Measurements from ENCODE around the gene AGO1. TPM values are rescaled to one million over a fixed set of nuclear protein-coding genes. Genes with fewer than 3 reads are reported as not detected.
"Not testable (repeated sequence)": the region's sequence is repeated elsewhere in the genome, so short reads cannot be mapped to it uniquely, and the experiment has no call there.

The AGO1 gene
- total and polyA plus RNA-seq, 2 donors (not counting 1 experiment from before 2014, with no cell fraction given), result 10.1 to 41.3 TPM

DNA sequence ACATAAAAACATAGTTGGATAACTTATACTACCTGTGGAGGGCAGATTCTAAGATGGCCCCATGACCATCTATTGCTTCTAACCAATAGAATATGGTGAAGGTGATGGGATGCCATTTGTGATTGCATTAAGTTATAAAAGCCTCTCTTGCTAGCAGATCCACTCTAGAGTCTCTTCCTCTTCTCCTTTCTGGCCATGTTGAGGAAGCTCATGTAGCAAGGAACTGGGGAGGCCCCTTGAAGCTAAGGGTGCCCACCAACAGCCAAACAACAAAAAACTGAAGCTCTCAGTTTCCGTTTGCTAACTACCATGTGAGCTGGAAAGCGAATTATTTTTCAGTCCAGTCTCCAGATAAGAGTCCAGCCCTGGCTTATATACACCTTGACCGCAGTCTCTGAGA, 16.0 kb upstream of the AGO1 start:
- H3K27me3 Mint-ChIP-seq, result no peaks in the 10 kb centered on the region
- no peak for TF ChIP-seq EZH2 (IDR thresholded peaks at IDR 0.05; ENCODE audit: borderline replicate concordance, insufficient read depth, low read depth, low read length, poor library complexity, severe bottlenecking)
- TF ChIP-seq, protein P1, sequence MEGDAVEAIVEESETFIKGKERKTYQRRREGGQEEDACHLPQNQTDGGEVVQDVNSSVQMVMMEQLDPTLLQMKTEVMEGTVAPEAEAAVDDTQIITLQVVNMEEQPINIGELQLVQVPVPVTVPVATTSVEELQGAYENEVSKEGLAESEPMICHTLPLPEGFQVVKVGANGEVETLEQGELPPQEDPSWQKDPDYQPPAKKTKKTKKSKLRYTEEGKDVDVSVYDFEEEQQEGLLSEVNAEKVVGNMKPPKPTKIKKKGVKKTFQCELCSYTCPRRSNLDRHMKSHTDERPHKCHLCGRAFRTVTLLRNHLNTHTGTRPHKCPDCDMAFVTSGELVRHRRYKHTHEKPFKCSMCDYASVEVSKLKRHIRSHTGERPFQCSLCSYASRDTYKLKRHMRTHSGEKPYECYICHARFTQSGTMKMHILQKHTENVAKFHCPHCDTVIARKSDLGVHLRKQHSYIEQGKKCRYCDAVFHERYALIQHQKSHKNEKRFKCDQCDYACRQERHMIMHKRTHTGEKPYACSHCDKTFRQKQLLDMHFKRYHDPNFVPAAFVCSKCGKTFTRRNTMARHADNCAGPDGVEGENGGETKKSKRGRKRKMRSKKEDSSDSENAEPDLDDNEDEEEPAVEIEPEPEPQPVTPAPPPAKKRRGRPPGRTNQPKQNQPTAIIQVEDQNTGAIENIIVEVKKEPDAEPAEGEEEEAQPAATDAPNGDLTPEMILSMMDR (IDR thresholded peaks at IDR 0.05), result no peak
- Histone ChIP-seq H3K9ac (ENCODE audit: low read length) (no peak overlapping the region), H3K27ac (ENCODE audit: low read length in 2 of 2) (no peak overlapping the region), H3K4me1 (ENCODE audit: control insufficient read depth in 2 of 2, insufficient read depth in 2 of 2, low read length in 2 of 2) (no peaks in the 10 kb centered on the region), H3K27me3 (replicated peaks in 1 of 4; ENCODE audit: control extremely low read depth in 1 of 4, control insufficient read depth in 3 of 4, insufficient read depth in 4 of 4, low read length in 3 of 4) (no peaks in the 10 kb centered on the region), H3K4me3 (ENCODE audit: control extremely low read depth in 1 of 5, extremely low read depth in 1 of 5, insufficient read depth in 1 of 5, low read depth in 2 of 5, low read length in 4 of 5) (no peak overlapping the region), H3K9me3 (ENCODE audit: control extremely low read depth in 1 of 3, control insufficient read depth in 2 of 3, insufficient read depth in 1 of 3, low read length in 2 of 3) (no peaks in the 10 kb centered on the region), H4K20me1 (ENCODE audit: control insufficient read depth, insufficient read depth, low read length, poor library complexity, severe bottlenecking) (no peaks in the 10 kb centered on the region), H3K36me3 (replicated peaks in 1 of 2; ENCODE audit: control extremely low read depth in 1 of 2, control insufficient read depth in 1 of 2, extremely low read depth in 1 of 2, insufficient read depth in 2 of 2, low read length in 1 of 2) (no peaks in the 10 kb centered on the region), H2AFZ (ENCODE audit: insufficient read depth, low read depth, low read length, poor library complexity, severe bottlenecking) (no peak overlapping the region), H3K4me2 (replicated peaks; ENCODE audit: low read depth, low read length, poor library complexity, severe bottlenecking) (no peak overlapping the region), H3K79me2 (ENCODE audit: control insufficient read depth, insufficient read depth, low read length) (no peaks in the 10 kb centered on the region)
- no peak overlapping the region for H3K27ac Mint-ChIP-seq
- ATAC-seq (ENCODE audit: low read depth) (no peak), DNase-seq (no peak)
- no peaks in the 10 kb centered on the region for H3K4me1 Mint-ChIP-seq
- ChIA-PET CTCF (no interaction called here), POLR2A (no interaction called here)
- H3K9me3 Mint-ChIP-seq (ENCODE audit: insufficient read depth), result no peaks in the 10 kb centered on the region
- H3K4me3 Mint-ChIP-seq, result no peak overlapping the region
- intact Hi-C loops (cut with micrococcal nuclease), result no loop called here
- WGBS (ENCODE audit: insufficient coverage), result no CpG with 5 or more reads among the region's 3 CpGs

DNA sequence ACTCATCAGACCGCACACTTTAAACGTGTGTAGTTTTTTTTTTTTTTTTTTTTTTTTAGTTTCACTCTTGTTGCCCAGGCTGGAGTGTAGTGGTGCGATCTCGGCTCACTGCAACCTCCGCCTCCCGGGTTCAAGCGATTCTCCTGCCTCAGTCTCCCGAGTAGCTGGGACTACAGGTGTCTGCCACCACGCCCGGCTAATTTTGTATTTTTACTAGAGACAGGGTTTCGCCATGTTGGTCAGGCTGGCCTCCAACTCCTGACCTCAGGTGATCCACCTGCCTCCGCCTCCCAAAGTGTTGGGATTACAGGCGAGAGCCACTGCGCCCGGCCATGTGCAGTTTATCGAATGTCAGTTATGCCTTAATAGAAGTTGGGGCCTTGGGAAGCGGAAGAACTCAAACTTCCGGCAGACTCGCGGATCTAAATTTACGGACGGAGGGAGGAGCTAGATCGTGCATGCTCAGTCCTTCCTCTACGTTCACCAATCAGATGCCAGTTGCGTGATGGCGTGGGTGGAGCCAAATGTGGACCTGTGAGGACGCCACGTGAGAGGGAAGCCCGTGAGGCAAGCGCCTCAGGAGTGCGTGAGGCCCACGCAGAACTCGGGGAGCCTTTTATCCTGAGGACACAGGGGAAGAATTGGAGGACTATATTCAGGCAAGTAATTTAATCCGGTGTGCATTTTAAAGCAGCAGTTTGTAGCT, 13.6 kb upstream of the AGO1 start:
- H3K27me3 ChIP-seq (replicated peaks in 1 of 4; ENCODE audit: control extremely low read depth in 1 of 4, control insufficient read depth in 3 of 4, insufficient read depth in 4 of 4, low read length in 3 of 4); H3K9ac ChIP-seq (ENCODE audit: low read length); H3K79me2 ChIP-seq (ENCODE audit: control insufficient read depth, insufficient read depth, low read length); H3K9me3 Mint-ChIP-seq (ENCODE audit: insufficient read depth); DNase-seq; H3K27me3 Mint-ChIP-seq; H3K4me3 ChIP-seq (ENCODE audit: control extremely low read depth in 1 of 5, extremely low read depth in 1 of 5, insufficient read depth in 1 of 5, low read depth in 2 of 5, low read length in 4 of 5); H3K4me2 ChIP-seq (replicated peaks; ENCODE audit: low read depth, low read length, poor library complexity, severe bottlenecking); intact Hi-C loops (cut with micrococcal nuclease); H3K4me1 Mint-ChIP-seq; CTCF ChIA-PET; H3K4me1 ChIP-seq (ENCODE audit: control insufficient read depth in 2 of 2, insufficient read depth in 2 of 2, low read length in 2 of 2); ATAC-seq (ENCODE audit: low read depth); H3K4me3 Mint-ChIP-seq; H2AFZ ChIP-seq (ENCODE audit: insufficient read depth, low read depth, low read length, poor library complexity, severe bottlenecking); H3K27ac ChIP-seq (ENCODE audit: low read length in 2 of 2); H3K36me3 ChIP-seq (replicated peaks in 1 of 2; ENCODE audit: control extremely low read depth in 1 of 2, control insufficient read depth in 1 of 2, extremely low read depth in 1 of 2, insufficient read depth in 2 of 2, low read length in 1 of 2); POLR2A ChIA-PET; H4K20me1 ChIP-seq (ENCODE audit: control insufficient read depth, insufficient read depth, low read length, poor library complexity, severe bottlenecking); H3K9me3 ChIP-seq (ENCODE audit: control extremely low read depth in 1 of 3, control insufficient read depth in 2 of 3, insufficient read depth in 1 of 3, low read length in 2 of 3); H3K27ac Mint-ChIP-seq: not testable (repeated sequence)
- 97% methylated on average over 27 of the region's 34 CpGs for WGBS (ENCODE audit: insufficient coverage)
